ENCODE measurements around the gene SUSD1.
A peak's percentile ranks its signal among the peaks of the same experiment; 100 is the strongest.

- TF ChIP-seq POLR2A (IDR thresholded peaks at IDR 0.05; ENCODE audit: low read depth, low read length) (no peak), CTCF (IDR thresholded peaks at IDR 0.05; ENCODE audit: extremely low read depth in 1 of 2, insufficient read depth in 1 of 2, low read depth in 1 of 2, low read length in 2 of 2) (peak in 1 of 2 donors; percentile 15), EZH2 (IDR thresholded peaks at IDR 0.05; ENCODE audit: borderline replicate concordance, low read depth, low read length, severe bottlenecking) (no peak)
These were observed 83.3 kb downstream of the SUSD1 start for GRCh38 chr9:112091810-112092209.

Data from endothelial cell of umbilical vein (primary cell).